Thoracic aorta (tissue), 2 donors: ENCODE measurements around the gene IL12RB1. TPM values are rescaled to one million over a fixed set of nuclear protein-coding genes. Genes with fewer than 3 reads are reported as not detected.

Source experiments
- ATAC-seq: fragments of 150-250 bp; one replicate; pipeline ENCODE4 v1.8.0; 2017; ENCODE audit warnings: low read depth; ENCODE audit not compliant: insufficient number of reproducible peaks, low FRiP score
- DNase-seq: peaks from one replicate; pipeline ENCODE4 v3.0.0-alpha.2; 2020; ENCODE audit warnings: low spot score
- H3K27ac ChIP-seq, 2 donors: fragments of 200-600 bp; sonication (generic); 1 replicate in 1 of 2; 2 replicates in 1 of 2; pipeline ENCODE4 v1.5.1; 2016; ENCODE audit warnings: mild to moderate bottlenecking in 2 of 2, moderate library complexity in 2 of 2
- H3K27me3 ChIP-seq: fragments of 200-600 bp; sonication (generic); replicated peaks from 2 replicates; pipeline ENCODE4 v1.6.0; 2016; ENCODE audit warnings: mild to moderate bottlenecking; ENCODE audit not compliant: insufficient read depth
- H3K36me3 ChIP-seq: fragments of 200-600 bp; sonication (generic); one replicate; pipeline ENCODE4 v1.5.1; 2016
- H3K4me1 ChIP-seq, 2 donors: fragments of 200-600 bp; sonication (generic); 1 replicate in 1 of 2; 2 replicates in 1 of 2; pipeline versions ENCODE4 v1.5.1 to v1.6.0; 2016; ENCODE audit warnings: low read depth in 2 of 2, mild to moderate bottlenecking in 1 of 2; ENCODE audit not compliant: control insufficient read depth in 1 of 2
- H3K4me3 ChIP-seq: fragments of 200-600 bp; sonication (generic); 2 replicates; pipeline ENCODE4 v1.5.1; 2016; ENCODE audit warnings: mild to moderate bottlenecking
- H3K9me3 ChIP-seq: fragments of 200-600 bp; sonication (generic); 2 replicates; pipeline ENCODE4 v1.5.1; 2016
- CTCF ChIP-seq: fragments of 200-600 bp; sonication (generic); IDR thresholded peaks from one replicate; pipeline ENCODE4 v1.5.1; 2019; ENCODE audit warnings: antibody characterized with exemption
- total RNA-seq, 2 donors: library from RNA; depleted of rRNA; stranded (reverse); fragments of >200 nt; gene quantifications; one replicate each; pipeline versions ENCODE4 v1.1.0 to v1.2.3, GENCODE V29; 2016

Gene IL12RB1
- total RNA-seq, 2 donors from 2014 or later, result 1.6 to 5.4 TPM

- Histone ChIP-seq H3K36me3 (no peaks in the 10 kb centered on the region), H3K27ac (no peak overlapping the region), H3K4me3 (no peak overlapping the region), H3K27me3 (no peaks in the 10 kb centered on the region), H3K9me3 (no peaks in the 10 kb centered on the region), H3K4me1 (no peaks in the 10 kb centered on the region)
- ATAC-seq, result no peak
- no peak for TF ChIP-seq CTCF
- no peak for DNase-seq
These were observed 16.6 kb downstream of the IL12RB1 start for GRCh38 chr19:18070181-18070580.

GRCh38 chr19:18069383-18069782 lies 17.4 kb downstream of the IL12RB1 start:
- no peak for DNase-seq
- Histone ChIP-seq H3K4me1 (no peaks in the 10 kb centered on the region), H3K9me3 (no peaks in the 10 kb centered on the region), H3K36me3 (no peaks in the 10 kb centered on the region), H3K27ac (no peak overlapping the region), H3K27me3 (no peaks in the 10 kb centered on the region), H3K4me3 (no peak overlapping the region)
- TF ChIP-seq CTCF, result no peak
- ATAC-seq, result no peak

GRCh38 chr19:18068395-18068794 lies 18.3 kb downstream of the IL12RB1 start:
- no peaks in the 10 kb centered on the region for H3K36me3 ChIP-seq
- no peak overlapping the region for H3K27ac ChIP-seq
- no peak overlapping the region for H3K4me3 ChIP-seq
- DNase-seq (no peak), ATAC-seq (no peak)
- no peaks in the 10 kb centered on the region for H3K9me3 ChIP-seq
- TF ChIP-seq CTCF, result no peak
- no peaks in the 10 kb centered on the region for H3K4me1 ChIP-seq
- H3K27me3 ChIP-seq, result no peaks in the 10 kb centered on the region

- no peaks in the 10 kb centered on the region for H3K27me3 ChIP-seq
- ATAC-seq (no peak), DNase-seq (no peak)
- H3K9me3 ChIP-seq, result no peaks in the 10 kb centered on the region
- H3K4me3 ChIP-seq, result no peak overlapping the region
- no peaks in the 10 kb centered on the region for H3K4me1 ChIP-seq
- no peak overlapping the region for H3K27ac ChIP-seq
- TF ChIP-seq CTCF, result no peak
- H3K36me3 ChIP-seq, result no peaks in the 10 kb centered on the region
These were observed 21.6 kb downstream of the IL12RB1 start for GRCh38 chr19:18065173-18065495.

GRCh38 chr19:18063463-18063862 lies 23.3 kb downstream of the IL12RB1 start:
- TF ChIP-seq CTCF, result no peak
- Histone ChIP-seq H3K9me3 (no peaks in the 10 kb centered on the region), H3K27me3 (no peaks in the 10 kb centered on the region), H3K4me1 (no peaks in the 10 kb centered on the region), H3K27ac (no peak overlapping the region), H3K4me3 (no peak overlapping the region), H3K36me3 (no peaks in the 10 kb centered on the region)
- DNase-seq (no peak), ATAC-seq (no peak)
